Thyroid gland (tissue), 4 donors: ENCODE data around the gene GPC5. TPM values are rescaled to one million over a fixed set of nuclear protein-coding genes. Genes with fewer than 3 reads are reported as not detected.
A peak's percentile ranks its signal among the peaks of the same experiment; 100 is the strongest.
"Not testable (repeated sequence)": the region's sequence is repeated elsewhere in the genome, so short reads cannot be mapped to it uniquely, and the experiment has no call there.

ENCODE experiments used
- DNase-seq, 2 donors: peaks; one replicate each; pipeline ENCODE4 v3.0.0-alpha.2; 2019
- H3K27ac ChIP-seq, 3 donors: fragments of 200-600 bp; sonication (generic); 1 replicate in 2 of 3; 2 replicates in 1 of 3; pipeline ENCODE4 v1.5.1; 2016 to 2019; ENCODE audit warnings: mild to moderate bottlenecking in 1 of 3, moderate library complexity in 1 of 3
- H3K27me3 ChIP-seq: fragments of 200-600 bp; sonication (generic); one replicate; pipeline ENCODE4 v1.5.1; 2019
- H3K36me3 ChIP-seq, 2 donors: fragments of 200-600 bp; sonication (generic); one replicate each; pipeline ENCODE4 v1.5.1; 2016 to 2019
- H3K4me1 ChIP-seq, 2 donors: fragments of 200-600 bp; sonication (generic); one replicate each; pipeline ENCODE4 v1.5.1; 2017 to 2019
- H3K4me3 ChIP-seq, 3 donors: fragments of 200-600 bp; sonication (generic); replicated peaks in 1 of 3; 1 replicate in 2 of 3; 2 replicates in 1 of 3; pipeline ENCODE4 v1.5.1; 2016; ENCODE audit warnings: mild to moderate bottlenecking in 1 of 3
- H3K9me3 ChIP-seq: fragments of 200-600 bp; sonication (generic); one replicate; pipeline ENCODE4 v1.5.1; 2017
- CTCF ChIP-seq, 6 experiments: fragments of 200-600 bp in 3 of 6; fragments of 450-650 bp in 3 of 6; sonication (generic) in 3 of 6; IDR thresholded peaks; one replicate each; pipeline ENCODE4 v1.5.1; 2016 to 2019; ENCODE audit warnings: antibody characterized with exemption in 6 of 6, mild to moderate bottlenecking in 2 of 6, inconsistent platforms in 1 of 6, moderate library complexity in 1 of 6
- POLR2A ChIP-seq, 2 donors: fragments of 450-650 bp; IDR thresholded peaks; one replicate each; pipeline ENCODE4 v1.6.1; 2017; ENCODE audit warnings: antibody characterized with exemption in 2 of 2, mild to moderate bottlenecking in 2 of 2, moderate library complexity in 1 of 2
- WGBS, 2 donors: methylation state at CpG; one replicate each; pipeline ENCODE4 v1.1.5; 2017; 5-methylcytosine and 5-hydroxymethylcytosine counted together
- intact Hi-C: fragments of 100-400 bp; cut with DNase I; formaldehyde crosslinking; loops from one replicate; pipeline ENCODE4 v1.15.1; 2023
- total RNA-seq, 4 donors: library from RNA; depleted of rRNA; stranded (reverse); fragments of >200 nt; gene quantifications; one replicate each; pipeline ENCODE4 v1.2.3, GENCODE V29; 2016

Gene GPC5
- total RNA-seq, 4 donors from 2014 or later = 0.67 to 2.3 (median 1.3) TPM

GRCh38 chr13:91351980-91352379, 46.4 kb upstream of the GPC5 start:
- intact Hi-C loops = no loop called here
- H3K4me1 ChIP-seq = peaks cover 41 to 43% of the 10 kb centered on the region in 2 donors
- peaks cover 13 to 19% of the 10 kb centered on the region in 2 donors for H3K36me3 ChIP-seq
- no peaks in the 10 kb centered on the region for H3K27me3 ChIP-seq
- H3K9me3 ChIP-seq = no peaks in the 10 kb centered on the region
- TF ChIP-seq POLR2A (IDR thresholded peaks at IDR 0.05) (no peak), CTCF (IDR thresholded peaks at IDR 0.05) (no peak)
- H3K27ac ChIP-seq = peak overlapping the region in 1 of 3 donors; percentile 68
- no peak overlapping the region for H3K4me3 ChIP-seq
- DNase-seq = no peak
- WGBS, 2 donors = 54 to 60% methylated on average over 2 of the region's 2 CpGs

- H3K4me1 ChIP-seq = peaks cover 41 to 43% of the 10 kb centered on the region in 2 donors
- intact Hi-C loops, H3K4me3 ChIP-seq, H3K9me3 ChIP-seq, DNase-seq, H3K27me3 ChIP-seq: not testable (repeated sequence)
- 88 to 90% methylated on average over 7 of the region's 7 CpGs for WGBS, 2 donors
- peak overlapping the region; percentile 7 to 68 (median 44) for H3K27ac ChIP-seq
- peaks cover 13 to 19% of the 10 kb centered on the region in 2 donors for H3K36me3 ChIP-seq
Measured at GRCh38 chr13:91352891-91353290, 45.5 kb upstream of the GPC5 start.

- intact Hi-C loops = no loop called here
- Histone ChIP-seq H3K4me1 (peaks cover 41 to 43% of the 10 kb centered on the region in 2 donors), H3K27me3 (no peaks in the 10 kb centered on the region), H3K36me3 (peaks cover 13 to 19% of the 10 kb centered on the region in 2 donors), H3K4me3 (no peak overlapping the region), H3K27ac (peak overlapping the region; percentile 7 to 68 (median 44)), H3K9me3 (no peaks in the 10 kb centered on the region)
- no peak for DNase-seq
- 2 to 10% methylated on average over 1 of the region's 1 CpG for WGBS, 2 donors
- TF ChIP-seq POLR2A (IDR thresholded peaks at IDR 0.05) = no peak
- TF ChIP-seq CTCF (IDR thresholded peaks at IDR 0.05) = no peak
Measured at GRCh38 chr13:91353494-91353893, 44.9 kb upstream of the GPC5 start.

GRCh38 chr13:91355099-91355825, 43.2 kb upstream of the GPC5 start:
- intact Hi-C loops = no loop called here
- 96 to 97% methylated on average over 6 of the region's 6 CpGs for WGBS, 2 donors
- Histone ChIP-seq H3K4me1 (peaks cover 30 to 32% of the 10 kb centered on the region in 2 donors), H3K9me3 (no peaks in the 10 kb centered on the region), H3K36me3 (peaks cover 13 to 19% of the 10 kb centered on the region in 2 donors), H3K4me3 (no peak overlapping the region), H3K27me3 (no peaks in the 10 kb centered on the region), H3K27ac (no peak overlapping the region)
- no peak for DNase-seq
- TF ChIP-seq POLR2A (IDR thresholded peaks at IDR 0.05) (no peak), CTCF (IDR thresholded peaks at IDR 0.05) (no peak)

- H3K4me3 ChIP-seq = no peak overlapping the region
- intact Hi-C loops = no loop called here
- H3K36me3 ChIP-seq = peaks cover 8 to 17% of the 10 kb centered on the region in 2 donors
- no peak for DNase-seq
- H3K27ac ChIP-seq = no peak overlapping the region
- whole genome bisulfite sequencing, 2 donors = 96 to 97% methylated on average over 6 of the region's 6 CpGs
- H3K27me3 ChIP-seq = no peaks in the 10 kb centered on the region
- H3K9me3 ChIP-seq = no peaks in the 10 kb centered on the region
- H3K4me1 ChIP-seq = peaks cover 25 to 29% of the 10 kb centered on the region in 2 donors
- TF ChIP-seq CTCF (IDR thresholded peaks at IDR 0.05) = no peak
Measured at GRCh38 chr13:91355826-91356710, 42.4 kb upstream of the GPC5 start.
